HG03378 (cell line): ENCODE measurements around the gene FAAP20.

ENCODE experiments used
- ATAC-seq: cut with Tn5 transposase; IDR thresholded peaks from one replicate; pipeline ENCODE4 v1.9.1; 2021; ENCODE audit warnings: mild to moderate bottlenecking, moderate library complexity; ENCODE audit not compliant: unreplicated experiment

Gene FAAP20

DNA sequence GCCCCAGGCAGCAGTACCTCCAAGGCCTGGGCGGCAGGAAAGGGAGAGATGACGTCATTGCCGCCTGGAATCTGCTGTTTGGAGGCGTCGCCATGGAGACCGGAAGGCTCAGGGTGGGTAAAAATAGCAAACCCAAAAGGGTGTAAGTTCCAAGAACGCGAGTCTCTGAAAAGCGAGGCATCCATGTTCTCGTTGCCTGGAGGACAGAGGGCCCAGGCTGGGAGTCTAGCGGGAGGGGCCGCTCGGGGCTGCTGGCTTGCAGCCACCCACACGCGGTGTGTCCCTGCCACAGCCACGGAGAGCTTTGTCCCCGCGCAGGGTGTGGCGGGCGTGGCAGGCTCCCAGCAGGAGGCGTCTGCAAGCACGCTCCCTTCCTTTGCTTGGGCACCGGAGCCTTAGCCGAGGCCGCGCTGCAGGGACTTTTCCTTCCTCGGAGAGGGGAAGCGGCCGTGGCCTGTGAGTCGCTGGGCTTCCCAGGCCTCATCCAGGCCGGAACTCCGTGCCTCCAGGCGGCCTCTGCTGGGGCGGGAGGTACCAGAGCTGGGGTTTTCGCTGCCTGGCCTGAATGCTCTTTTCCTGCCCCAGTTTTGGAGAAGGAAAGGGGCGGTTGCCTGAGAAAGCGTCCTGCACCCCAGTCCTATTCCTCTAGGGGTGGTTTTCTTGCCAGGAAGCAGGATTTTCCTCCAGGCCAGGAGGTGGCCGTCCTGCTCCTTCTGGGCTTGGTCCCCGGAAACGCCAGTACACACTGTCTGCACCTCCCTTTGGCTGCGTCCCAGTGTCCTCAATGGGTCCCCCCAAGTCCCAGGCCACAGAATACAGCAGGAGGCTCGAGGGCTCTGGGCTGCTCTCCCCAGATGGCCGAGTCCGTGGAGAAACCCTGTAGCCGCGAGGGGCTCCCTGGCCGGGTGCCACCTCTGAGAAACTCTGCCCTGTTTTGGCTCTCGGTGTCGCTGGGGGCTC is 18.2 kb upstream of the FAAP20 start:
- ATAC-seq = no peak

DNA sequence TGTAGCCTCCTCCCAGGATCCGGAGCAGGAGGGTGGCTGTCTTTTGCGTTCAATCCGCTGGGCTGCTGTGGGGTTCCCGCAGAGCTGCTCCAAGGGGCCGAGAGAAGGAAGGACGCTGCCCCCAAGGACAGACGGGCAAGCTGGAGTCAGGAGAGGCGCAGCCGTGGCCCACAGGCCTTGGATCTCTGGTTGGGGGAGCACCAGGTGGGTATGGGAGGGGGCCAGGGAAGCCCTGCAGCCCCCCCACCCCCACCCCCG is 17.6 kb upstream of the FAAP20 start:
- no peak for ATAC-seq

DNA sequence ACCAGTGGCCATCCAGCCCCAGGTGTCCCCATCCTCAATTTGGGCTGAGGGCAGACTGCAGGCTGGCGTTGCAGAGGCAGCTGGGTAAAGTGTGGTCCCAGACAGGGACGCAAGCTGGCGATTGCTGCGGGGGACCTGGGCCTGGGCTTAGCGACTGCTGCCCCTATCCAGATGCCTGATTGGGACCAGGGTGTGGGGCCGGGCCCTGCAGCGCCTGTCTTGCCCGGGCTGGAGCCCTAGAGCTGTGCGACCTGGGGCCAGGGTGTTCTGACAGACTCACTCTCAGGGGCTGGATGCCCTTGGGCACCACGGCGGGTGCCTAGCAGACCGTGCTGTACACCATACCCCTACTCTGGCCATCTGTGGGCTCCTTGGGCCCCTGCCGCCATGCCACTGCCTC is 16.2 kb upstream of the FAAP20 start:
- no peak for ATAC-seq

DNA sequence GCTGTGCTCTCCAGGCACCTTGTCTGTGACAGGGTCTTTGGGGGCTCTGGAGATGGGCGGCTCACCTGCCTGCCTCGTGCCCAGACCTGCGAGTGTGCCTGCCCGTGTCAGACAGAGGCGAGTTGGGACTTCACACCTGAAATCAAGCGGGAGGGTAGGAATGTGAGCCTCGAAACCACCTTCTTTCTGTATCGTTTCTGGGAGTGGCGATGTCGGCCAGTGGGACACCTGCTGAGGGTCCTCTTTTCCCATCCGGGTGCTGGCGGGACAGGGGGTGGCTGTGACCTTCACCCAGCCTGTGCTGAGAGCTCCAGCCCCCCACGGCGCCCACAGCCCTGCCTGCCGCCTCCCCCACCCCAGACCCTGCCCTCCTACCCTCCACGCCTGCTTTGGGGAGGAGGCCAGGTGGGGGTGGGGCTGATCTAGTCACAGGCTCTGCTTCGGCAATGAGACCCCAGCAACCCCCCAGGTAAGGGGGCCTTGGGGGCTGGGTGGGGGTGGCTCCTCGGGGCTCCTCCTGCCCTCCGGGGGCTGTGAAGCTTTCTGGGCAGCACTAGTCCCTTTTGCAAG is 15.6 kb upstream of the FAAP20 start:
- ATAC-seq = no peak

DNA sequence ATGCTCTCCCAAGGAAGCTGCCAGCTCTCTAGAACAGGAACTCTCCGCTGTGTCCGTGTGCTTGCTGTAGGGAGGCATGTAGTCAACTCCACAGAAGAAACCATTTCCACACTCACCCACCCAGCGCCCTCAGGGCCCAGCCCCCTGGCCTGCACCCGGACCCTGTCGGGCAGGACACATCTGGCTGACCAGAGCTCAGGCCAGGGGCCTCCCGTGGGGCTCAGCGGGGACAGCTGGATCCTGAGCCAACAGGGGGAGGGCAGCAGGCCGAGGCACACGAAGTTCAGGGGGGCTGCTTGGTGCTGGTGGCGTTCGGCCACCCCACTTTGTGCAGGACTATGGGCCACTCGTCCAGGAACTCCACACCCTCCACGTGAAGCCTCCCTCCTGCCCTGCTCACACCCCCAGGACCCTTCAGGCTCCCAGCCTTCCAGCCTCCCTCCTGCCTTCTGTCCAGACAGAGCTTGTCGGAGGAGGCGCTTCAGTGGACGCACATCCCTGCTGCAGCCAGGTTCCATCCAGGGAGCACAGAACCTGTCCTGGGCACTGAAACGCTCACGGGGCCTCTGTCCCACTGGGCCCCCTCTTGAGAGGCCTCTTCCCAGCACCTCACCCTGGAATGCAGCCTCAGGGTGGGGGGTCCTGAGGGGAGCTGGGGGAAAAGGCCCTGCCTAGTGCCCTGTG is 15.0 kb upstream of the FAAP20 start:
- ATAC-seq = no peak

DNA sequence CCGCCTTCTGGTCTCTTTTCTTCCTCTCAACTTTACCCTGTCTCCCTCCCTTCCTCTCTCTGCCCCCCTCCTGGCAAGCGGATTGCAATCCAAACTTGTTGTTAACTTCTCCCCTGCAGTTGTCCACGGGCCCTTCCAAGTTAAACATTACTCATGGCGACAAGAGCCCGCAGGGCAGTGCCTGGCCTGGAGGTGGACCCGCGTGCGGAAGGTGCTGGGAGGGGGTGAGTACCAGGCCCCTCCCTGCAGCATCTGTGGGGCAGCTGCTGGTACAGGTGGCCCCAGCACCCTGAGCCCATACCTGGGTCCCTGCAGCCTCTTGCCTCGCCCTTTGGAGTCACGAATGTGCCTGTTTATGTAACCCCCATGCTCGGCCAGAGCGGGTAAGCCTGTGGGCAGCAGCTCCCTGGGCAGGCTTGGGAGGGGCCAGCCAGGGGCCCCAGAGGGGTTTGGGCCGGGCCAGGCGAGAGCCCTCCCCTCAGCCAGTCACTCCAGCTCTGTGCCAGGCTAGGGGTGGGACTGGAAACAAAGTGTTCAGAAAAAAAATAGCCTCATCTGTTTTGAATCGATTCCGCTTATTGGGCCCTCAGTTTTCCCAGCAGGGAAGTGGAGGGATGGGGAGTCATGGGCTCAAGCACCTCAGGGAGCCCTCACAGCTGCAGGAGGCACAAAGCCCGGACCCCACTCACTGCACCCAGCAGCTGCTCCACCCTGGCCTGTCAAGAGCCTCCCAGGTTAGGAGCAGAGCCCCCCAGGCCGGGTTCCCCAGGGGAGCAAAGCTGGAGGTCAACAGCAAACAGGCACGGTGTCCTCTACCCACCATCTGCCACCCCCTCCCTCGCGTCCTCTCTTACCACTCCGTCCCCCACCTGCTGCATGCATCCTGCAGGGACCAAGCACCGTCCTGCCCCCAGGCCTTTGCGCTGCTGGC is 14.0 kb upstream of the FAAP20 start:
- ATAC-seq = no peak

DNA sequence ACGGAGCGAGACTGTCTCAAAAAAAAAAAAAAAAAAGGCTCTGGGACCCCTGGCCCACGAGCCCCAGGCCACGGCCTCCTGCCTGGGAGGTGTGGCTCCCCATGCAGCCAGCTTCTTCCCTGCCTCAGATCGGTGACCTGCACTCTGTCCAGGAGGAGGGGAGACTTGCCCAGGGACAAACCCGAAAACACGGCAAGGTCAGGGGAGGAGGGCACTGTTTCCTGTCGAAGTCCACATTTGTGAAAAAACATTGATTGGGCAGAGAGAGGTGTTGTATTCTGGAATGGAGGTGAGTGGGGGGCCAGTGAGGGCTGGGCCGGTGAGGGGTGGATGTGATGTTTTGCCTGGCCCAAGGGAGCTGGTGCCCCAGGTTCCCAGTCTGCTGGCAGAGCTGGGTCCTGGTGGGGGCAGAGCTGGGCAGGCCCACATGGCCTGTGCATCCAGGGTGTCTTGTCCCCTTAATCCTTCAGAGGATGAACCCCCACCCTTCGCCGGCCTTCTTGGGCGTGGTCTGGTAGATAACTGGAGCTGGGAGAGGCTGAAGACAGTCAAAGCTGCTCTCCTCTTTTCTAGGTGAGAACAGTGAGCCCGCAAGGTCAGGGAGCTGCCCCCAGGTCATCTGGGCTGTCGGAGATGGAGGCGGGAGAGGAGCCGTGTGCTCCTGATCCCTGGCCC is 12.4 kb upstream of the FAAP20 start:
- no peak for ATAC-seq

DNA sequence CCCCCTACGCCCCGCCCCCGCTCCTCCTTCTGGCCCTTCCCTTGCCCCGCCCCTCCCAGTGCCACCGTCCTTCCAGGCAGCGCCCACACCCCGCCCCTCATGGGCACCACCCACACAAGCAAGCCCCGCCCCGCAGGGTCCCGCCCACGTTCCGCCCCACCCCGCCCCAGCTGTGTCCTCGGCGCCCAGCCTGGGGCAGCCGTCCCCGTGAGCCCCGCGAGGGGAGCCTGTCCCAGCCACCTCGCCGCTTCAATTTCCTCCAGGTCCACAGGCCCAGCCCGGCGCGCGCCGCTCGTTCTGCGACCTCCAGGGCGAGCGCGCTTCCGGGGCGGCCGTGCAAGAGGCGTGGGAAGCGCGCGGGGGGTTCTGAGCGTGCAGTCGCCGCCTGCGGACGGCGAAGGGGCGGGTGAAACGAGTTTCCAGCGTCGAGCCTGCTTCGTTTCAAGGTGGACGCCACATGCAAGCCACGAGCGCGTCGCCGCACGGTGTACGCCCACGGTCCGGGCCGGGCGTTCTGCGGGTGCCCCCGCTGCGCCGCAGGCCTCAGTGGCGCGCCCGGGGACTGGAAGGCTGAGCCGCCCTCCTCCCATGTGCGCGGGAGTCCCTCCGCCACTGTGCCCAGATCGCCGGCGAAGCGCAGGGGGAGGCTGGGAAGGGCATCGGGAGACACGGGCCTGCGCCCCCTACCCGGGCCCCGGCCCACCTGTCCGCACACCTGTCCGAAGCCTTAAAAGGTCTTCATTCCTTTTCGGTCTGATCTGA is 10.8 kb upstream of the FAAP20 start:
- ATAC-seq = no peak

DNA sequence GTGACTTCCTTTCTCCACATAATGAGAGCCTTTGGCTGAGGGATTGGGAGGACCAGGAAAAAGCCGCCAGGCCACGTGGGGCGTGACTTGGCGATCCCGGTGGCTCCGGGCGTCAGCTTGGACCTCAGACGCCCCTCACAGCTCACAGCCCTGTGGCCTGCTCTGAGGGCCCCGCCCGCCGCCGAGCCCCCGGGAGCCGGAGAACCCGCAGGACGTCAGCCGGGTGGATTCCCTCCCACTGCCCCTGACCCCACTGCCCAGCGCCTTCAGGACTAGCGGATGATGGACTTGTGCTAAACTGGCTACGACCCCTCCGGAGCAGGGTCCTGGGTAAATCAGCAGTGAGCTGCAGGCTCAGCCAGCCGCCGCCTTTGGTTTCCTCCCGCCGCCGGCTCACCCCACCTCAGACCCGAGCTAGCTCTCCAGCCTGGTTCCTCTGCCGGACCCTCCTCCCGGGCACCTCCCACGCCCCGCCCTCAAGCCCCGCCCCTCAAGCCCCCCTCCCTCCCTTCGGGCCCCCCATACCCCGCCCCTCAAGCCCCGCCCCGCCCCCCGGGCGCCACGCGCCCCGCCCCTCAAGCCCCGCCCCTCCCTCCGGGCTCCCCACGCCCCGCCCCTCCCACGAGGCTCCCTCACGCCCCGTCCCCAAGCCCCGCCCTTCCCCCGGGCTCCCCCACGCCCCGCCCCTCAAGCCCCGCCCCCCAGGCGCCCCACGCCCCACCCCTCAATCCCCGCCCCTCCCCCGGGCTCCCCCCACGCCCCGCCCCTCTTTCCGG is 10.0 kb upstream of the FAAP20 start:
- ATAC-seq = no peak

DNA sequence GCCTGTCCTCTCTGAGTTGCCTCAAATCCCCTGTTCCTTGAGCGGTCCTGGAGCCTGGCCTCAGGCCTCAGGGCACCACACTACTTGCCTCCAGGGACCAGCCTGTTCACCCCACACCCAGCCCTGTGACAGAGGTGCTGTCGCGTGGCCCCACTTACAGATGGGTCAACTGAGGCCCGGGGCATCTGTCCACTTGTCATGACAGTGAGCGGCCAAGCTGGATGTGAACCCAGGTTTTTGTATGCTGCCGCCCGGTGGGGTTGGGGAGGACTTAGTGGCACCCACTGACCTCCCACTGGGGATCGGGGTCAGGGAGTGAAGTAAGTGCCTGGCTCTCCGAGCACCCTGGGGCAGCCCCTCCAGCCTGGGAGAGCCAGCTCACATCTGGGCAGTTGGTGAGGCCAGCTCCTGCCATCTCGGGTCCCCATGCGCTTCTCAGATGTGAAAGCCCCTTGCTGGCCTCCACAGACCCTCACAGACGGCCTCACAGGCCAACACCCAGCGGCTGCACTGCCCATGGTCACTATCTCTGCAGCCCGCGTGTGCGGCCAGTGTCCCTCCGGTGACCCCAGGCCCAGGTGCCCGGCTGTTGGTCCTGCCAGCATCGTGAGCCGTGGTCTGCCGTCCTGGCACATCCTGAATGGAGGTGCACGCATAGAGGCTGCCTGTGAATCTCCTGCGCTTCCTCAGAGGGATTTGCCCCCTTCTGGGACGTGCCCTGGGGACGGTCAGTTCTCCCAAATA is 9.3 kb upstream of the FAAP20 start:
- ATAC-seq = no peak

DNA sequence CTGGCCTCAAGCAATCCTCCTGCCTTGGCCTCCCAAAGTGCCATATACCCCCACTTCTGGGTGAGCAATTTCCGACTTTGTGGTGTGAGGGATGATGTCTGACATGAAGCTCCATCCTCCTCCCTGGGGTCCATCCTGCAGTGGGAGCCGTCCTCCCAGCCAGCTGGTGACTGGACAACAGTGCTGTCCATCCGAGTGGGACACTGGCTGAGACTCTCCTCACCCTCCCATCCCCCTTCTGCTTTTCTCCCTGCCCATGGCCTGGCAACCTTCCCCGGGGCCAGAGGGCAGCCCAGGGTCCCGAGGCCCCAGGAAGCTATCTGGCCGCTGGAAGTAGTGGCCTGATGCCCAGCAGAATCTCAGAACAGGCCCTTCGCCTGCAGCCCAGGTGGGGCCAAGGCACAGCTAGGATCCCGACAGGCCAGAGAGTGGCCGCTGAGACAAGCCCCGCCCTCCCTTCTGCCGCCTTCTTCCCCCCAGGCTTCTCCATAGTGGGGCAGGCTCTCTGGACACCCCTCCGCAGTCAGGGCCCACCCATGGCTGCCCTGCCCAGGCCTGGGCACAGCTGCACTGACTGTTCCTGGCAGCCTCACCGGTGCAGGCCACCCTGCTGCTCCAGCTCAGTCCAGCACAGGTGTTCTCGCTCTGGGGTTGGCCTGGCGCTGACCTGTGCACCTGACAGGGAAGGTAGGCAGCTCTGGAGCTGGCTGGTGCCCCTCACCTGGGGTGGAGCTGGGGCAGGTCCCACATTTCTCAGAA is 8.4 kb upstream of the FAAP20 start:
- ATAC-seq = no peak

DNA sequence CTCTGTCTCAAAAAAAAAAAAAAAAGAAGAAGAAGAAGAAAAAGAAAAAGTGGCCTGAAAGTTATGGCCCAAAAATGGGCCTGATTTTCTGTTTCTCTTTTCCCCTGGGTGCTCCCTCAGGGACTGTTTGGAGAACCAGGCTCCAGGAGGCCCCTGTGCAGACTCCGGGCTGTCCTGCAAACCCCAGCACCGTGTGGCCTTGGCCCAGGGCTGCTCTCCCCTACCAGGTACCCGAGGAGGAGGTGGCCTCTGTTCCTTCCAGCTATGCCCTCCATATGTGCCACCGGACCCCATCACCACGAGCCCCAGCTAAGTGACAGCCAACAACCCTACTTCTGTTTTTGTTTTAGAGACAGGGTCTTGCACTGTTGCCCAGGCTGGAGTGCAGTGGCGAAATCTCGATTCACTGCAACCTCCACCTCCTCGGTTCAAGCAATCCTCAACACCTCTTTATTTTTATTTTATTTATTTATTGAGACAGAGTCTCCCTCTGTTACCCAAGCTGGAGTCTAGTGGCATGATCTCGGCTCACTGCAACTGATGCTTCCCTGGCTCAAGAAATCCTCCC is 7.5 kb upstream of the FAAP20 start:
- no peak for ATAC-seq

DNA sequence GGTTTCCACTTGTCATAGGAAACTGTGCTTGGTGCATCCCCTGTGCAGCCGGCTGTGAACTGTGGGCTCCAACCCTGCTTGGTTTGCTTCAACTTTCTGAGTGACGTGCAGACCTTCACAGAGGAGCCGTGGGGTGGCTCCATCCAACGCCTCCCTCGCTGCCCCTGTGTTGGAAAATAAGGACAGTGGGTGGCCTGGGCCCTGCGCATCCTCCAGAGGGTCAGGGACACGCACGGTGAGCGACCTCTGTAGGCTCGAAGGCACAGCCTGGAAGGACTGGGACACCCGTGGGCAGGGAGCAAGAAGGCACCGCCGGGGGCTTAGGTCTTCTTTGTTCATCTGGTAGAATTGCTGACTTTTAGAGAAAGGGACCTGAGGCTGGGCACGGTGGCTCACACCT is 6.5 kb upstream of the FAAP20 start:
- ATAC-seq = no peak

DNA sequence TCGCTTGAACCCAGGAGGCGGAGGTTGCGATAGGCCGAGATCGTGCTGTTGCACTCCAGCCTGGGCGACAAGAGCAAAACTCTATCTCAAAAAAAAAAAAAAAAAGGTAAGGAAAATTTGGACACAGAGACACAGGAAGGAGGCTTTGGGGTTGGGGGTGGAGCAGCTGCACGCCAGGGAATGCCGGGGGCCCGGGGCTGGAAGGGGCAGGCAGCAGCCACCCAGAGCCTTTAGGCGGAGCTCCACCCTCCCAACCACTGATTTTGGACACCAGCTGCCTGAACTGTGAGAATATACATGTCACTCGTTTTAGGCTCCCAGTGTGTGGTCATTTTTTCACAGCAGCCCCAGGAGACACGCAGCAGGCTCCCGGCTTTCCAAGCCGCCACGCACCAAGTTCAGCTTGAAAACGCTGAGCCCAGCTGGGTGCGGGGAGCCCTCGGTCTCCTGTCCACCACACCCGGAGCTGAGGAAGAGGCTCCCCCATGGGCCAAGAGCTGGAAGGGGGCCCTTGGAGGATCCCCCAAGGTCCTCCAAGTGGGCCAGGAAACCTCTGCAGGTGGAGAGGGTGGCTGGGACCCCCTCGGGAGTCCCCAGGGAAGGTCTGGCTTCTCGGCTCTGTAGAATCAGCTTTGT is 5.9 kb upstream of the FAAP20 start:
- no peak for ATAC-seq

DNA sequence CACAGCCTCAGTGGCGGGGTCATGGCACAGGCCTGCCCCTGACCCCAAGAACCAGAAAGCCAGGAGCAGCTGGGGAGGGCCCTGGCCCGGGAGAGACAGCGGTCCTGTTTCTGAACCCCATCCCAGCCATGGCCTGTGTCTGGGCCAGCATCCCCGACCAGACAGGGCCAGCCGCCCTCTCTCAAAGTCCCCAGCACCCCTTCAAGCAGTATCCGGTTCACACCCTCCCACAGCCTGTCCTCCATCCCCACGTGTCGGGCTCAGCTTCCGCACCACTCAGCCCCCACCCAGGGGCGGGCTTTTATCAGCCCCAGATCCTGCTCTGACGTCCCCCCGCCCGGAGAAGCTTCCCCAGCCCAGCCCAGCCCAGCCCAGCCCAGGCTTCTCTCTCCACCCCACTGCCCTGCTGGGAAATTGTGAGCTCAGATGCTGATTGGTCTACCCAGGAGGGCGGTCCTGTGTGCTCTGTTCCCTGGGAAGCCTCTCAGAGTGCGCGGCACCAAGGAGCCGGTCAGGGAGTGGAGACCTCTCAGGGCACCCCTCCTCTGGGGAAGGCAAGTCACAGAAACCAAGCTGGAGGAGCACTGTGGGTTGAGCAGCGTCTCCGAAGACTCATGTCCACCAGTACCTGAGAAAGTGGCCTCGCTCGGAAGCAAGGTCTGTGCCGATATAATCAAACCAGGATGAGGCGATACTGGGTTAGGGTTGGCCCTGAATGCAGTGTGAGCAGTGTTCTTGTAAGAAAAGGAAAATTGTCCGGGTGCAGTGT is 4.7 kb upstream of the FAAP20 start:
- no peak for ATAC-seq

DNA sequence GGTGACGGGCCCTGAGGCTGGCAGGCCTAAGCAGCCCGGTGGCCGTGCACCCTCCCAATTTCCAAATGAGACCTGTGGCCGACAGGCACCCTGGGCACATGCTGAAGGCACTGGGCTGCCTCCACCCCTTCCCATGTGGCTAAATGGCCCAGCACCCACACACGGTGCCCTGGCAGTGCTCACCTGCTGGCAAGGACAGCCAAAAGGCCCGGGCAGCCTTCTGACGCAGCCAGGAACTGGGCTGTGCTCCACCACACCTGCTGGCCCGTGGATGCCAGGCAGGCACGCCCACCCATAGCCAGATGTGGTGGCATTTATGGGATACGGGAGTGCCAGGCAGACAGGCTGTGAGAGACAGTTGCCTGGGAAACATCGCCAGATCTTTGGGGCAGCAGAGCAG is 4.0 kb upstream of the FAAP20 start:
- no peak for ATAC-seq
